SKM-1 (cell line): Measurements from ENCODE around the gene SDK2.

Source experiments
- DNase-seq: peaks from one replicate; lab custom pipeline; 2025; ENCODE audit not compliant: unreplicated experiment; lab: John Stamatoyannopoulos, UW

Gene SDK2

DNA sequence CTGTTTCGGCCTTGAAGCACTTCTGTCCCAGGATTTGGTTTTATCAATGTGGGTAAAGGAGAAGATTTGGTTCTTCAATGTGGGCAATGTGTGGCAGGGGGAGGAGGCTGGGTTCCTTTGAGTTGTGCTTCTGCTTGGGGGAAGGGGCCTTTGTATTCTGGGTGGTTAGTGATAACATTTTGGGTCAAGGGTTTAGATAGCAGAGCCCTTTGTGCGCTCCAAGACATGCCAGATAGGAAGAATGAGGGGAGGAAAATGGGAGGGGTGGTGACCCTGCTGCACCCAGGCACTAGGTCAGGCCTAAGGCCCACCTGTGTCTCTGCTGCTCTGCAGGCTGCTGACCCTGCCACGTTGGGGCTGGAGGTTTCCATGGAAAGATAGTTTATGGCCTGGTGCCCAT lies 292.5 kb downstream of the SDK2 start:
- no peak for DNase-seq

DNA sequence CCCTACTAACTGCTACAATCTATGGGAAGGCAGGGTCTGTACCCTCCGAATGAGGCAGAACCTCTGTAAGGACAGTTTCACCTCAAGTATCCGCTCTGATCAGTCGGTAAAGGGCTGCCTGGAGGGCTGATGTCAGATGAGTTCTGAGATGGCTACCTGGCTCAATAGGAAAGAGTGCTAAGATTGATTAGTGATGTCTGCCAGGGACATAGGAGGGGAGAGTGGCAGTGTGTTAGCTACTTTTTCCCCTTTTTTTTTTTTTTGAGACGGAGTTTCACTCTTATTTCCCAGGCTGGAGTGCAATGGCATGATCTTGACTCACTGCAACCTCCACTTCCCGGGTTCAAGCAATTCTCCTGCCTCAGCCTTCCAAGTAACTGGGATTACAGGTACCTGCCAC lies 293.4 kb downstream of the SDK2 start:
- DNase-seq = no peak

DNA sequence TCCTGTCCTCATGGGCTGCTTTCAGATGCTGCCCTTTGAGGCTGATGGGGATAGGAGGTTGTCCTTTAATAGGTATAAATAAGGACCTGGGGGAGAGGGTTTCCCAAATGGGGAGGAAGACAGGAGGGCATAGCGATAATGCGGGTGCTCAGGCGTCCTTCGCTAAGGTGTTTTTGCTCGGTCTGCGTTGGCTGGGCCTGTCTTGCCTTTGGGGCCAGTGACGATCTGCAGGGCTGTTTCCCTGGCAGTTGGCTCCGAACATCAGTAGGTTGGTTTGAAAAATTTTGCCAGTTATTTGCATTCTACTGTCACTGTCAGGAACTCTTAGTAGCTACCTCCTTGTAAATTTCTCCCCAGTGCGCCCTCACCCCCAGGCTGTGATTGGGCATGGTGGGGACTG lies 294.6 kb downstream of the SDK2 start:
- no peak for DNase-seq

DNA sequence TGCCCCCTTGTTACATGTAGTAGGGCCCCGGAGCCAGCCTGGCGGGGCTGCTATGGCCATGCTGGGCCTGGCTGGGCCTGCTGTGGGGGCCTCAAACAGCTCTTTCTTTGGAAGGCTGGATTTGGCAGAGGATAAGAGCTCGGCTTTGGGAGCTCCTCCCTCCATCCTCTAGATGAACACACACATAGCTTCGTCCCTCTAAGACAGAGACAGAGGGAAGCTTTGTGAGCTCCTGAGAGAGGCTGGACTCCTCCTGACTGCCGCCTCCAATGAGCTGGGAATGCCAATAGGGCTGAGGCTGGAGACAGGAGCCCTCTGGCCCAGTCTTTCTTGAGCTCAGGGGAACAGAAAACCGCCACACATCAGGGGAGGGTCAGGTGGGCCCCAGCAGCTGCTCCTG lies 295.1 kb downstream of the SDK2 start:
- DNase-seq = no peak

DNA sequence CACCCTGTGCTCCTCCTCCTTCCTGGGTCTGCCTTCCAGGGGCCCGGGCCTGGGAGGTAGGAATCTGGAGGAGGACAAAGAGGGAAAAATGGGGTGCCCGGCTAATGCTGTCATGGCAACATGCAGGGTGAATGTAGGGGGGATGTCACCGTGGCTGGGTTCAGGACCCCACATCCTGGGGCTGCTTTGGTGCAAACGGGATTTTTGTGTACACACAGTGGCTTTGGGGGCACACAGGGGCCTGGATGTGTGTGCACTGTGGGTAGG lies 295.5 kb downstream of the SDK2 start:
- DNase-seq = no peak

DNA sequence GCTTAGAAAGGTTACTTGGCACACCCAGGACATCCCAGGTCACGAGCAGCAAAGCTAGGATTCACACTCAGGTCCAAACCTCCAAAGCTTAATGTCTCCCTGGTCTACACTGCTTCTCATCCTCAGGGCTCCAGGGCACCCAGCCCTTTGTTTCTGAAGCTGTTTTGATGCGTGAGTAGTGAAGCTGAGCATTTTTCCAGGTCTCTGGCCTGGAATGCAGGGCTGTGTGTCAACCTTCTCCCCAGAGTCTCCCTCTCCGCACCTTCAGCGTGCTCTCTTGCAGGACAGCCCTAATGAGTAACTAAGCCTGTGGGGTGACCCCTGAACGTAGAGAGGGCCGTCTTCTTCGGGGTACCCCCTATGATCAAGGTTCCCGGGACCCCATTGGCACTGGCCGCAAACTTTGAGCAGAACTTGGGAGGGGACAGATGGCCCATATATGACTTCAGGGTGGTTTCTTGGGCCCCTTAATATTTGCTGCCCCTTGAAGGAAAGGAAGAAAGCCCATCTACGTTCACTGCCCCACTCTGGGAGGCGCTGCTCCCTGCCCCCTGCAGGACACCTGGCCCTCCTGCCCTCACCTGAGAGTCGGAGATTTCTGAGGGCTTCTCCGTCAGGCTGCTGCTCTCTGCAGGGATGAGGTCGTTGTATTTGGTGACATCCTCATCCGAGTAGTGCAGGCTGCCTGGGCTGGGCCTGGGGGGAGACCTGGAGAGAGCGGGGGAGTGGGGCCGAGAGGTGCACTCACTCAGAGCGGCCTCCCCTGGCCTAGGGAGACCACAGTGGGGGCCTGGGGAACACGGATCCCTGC lies 296.0 kb downstream of the SDK2 start:
- no peak for DNase-seq

DNA sequence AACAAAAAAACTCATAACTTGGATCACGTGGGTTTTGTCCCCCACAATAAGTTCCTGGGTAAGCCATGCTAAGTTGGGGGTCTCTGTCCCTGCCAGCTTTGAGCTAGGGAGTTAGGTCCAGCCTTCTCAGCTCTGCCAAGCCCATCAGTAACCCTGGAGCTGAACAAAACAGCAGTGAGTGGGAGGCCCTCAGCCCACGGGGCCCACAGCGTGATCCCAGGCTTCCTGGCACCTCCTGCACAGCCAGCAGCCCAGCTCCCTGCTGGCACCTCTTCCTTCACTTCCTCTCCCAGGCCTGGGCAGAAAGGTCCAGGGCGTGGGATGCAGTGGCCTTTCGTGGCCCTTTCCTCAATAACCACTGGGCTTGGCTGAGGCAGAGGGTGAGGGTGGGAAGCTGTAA lies 296.9 kb downstream of the SDK2 start:
- DNase-seq = no peak

DNA sequence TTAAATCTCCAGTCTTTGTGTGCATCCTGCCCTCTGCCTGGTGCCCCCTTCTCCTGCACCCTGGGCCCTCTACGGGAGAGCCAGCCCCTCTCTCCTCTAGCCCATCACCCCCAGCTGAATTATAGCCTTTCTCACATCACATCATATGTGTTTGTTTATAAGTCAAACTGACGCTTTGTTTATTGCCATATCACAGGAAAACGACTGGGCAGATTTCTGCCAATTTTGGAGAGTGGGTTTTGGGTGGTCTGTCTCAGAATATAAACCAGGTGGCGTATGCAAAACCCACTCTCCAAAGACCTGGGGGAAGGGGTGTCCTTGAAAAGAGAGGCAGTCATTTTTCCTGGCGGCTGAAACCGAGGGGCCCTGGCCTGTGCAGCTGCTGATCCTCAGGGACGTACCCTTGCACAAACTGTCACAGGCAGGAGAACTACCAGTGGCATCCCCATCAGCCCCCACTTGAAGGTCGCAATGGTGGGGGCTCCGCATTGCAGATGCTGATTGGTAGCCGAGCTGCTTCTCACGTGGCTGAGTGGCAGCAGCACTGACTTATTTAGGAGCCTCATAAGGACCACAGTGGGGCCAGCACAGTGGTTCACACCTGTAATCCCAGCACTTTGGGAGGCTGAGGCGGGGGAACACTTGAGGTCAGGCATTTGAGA lies 297.6 kb downstream of the SDK2 start:
- DNase-seq = no peak

DNA sequence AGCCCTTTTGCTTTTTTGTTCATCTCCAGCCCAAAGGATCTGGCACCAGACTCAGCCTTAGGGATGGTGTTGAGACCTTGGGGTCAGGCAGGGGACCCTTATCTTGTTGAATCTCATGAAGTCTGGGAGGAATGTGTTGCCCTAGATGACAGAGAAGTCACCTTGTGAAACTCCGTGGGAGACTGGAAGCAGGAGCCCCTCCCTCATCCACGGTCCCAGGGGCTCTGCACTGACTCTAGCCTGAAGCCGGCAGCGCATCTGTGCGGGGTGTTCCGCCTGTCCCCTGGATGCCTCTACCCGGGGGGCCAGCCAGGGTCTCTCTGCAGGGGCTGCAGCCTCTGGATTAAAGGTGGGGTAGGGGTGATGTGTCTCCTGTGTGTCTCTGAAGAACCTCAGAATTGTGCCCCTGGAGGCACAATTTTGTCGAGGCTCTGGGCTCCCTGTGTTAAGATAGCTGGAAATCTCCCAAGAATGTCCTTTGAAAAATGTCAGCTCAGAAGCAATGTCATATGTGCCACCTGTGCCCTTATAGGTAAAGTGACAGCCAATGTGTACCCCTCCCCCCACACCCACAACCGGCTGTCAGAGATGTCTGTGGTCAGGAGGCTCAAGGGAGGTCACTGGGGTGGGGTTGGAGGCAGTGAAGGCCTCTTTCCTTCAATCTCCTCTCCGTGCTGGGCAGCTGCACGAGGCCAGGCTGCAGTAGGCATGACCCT lies 300.3 kb downstream of the SDK2 start:
- DNase-seq = no peak

DNA sequence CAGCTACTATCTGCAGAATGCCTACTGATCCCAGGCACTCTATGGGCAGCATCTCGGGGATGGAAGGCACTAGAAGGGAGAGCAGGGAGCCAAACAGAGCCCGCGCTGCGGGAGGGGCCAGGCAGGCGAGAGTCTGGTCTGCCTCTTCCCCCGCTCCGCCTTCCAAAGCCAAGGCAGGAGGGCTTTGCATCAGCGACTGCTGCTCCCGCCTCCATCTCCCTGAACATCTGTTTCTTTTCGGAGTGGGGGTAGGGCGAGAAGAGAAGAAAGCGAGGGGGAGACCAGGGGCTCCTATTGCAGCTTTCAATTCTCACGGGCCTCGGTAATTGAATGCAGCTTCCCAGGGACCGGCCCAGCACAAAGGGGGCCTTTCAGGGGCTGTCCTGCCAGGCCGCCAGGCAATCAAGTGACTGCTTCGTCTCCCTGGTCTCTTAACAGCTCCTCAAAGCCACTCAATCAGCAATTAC lies 301.0 kb downstream of the SDK2 start:
- no peak for DNase-seq

DNA sequence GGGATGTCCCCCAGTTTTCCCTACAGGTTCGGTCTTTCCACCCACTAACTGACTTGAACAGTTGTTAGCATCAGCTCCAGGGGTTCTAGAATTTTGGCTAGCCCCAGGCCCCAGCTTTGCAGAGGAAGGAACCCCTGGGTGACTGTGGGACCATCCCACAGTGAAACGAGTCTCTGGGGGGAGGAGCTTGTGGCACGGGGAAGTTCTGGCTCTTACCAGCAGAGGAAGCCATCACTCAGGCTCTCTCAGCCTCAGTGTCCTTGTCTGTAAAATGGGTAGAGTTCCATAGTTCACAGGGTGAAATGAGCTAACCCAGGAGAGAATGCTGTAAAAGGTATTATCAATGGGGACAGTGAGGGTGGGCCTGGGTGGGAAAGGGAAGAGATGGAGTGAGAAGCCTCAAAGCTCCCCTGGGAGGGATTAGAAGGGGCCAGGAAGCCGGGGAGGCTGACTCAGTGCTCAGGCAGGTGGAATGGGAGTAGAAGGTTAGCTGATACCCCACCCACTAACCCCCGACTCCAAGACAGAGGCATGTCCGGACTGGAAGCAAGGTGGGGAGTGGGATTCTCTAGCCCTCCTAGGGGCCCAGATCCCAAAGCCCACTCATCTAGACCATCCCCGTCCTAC lies 301.6 kb downstream of the SDK2 start:
- no peak for DNase-seq

DNA sequence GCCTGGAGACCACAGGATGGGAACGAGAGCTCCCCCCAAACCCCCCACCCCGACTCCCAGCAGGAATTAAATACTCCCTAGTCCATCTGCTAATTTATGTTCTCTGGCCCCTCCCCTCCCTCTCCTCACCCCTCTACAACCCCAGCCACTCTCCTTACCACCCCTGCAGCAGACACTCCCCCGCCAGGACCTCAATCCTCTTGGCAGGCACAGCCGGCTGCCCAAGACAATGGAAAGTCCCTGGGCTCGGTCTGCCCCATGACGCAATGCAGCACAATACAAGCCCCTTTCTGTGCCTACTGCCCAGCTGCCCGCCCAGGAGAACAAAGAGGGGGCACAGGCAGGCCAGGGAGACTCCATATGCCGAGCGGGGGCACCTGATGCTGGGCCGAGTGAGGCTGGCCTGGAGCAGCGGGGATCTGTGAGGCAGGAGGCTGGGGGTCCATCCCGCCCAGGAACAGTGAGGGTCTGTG lies 302.2 kb downstream of the SDK2 start:
- no peak for DNase-seq

DNA sequence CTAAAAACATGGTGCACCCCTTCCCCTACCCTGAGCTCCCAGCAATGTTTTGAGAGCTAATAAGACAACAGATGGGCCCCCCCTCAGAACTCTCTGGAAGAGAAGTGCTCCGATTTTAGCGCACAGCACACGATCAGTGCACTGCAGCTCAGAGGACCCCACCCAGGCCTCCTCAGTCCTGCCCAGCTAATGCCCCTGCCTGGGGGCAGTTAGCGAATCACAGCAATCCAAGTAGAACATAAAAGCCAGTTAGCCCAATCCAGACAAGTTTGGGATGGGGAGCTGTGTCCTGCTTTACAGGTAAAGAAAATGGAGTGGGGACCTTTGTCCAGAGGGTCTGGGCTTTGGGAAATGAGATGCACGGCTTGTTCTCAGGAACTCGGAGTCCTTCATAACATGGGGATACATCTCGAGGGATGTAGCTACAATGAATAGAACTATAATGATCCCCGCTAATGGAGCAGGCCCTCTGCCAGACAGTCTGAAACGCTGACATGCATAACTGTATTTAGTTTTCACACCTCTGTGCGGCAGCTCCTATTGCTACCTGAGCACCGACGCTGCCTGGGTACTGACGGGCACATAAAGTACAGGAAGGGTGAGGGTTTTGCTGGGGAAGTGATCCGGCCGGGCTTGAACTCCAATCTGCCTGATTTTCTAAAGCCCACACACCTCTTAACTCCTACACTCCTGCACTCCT lies 302.7 kb downstream of the SDK2 start:
- no peak for DNase-seq

DNA sequence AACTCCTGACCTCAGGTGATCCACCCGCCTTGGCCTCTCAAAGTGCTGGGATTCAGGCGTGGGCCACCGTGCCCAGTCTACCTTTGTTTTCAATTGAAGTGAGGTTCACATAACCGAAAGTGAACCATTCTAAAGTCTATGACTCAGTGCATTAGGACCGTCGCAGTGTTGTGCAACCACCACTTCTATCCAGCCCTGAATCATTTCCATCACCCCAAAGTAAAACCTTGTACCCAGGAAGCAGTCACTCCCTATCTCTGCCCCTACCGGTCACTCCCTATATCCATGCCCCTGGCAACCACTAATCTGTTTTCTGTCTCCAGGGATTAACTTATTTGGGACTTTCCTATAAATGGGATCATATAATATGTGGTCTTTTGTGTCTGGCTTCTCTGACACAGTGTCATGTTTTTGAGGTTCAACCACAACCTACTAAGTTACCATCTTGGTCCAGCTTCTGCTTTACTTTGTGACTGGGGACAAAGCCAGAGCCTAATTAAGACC lies 304.1 kb downstream of the SDK2 start:
- peak; percentile 50 for DNase-seq

DNA sequence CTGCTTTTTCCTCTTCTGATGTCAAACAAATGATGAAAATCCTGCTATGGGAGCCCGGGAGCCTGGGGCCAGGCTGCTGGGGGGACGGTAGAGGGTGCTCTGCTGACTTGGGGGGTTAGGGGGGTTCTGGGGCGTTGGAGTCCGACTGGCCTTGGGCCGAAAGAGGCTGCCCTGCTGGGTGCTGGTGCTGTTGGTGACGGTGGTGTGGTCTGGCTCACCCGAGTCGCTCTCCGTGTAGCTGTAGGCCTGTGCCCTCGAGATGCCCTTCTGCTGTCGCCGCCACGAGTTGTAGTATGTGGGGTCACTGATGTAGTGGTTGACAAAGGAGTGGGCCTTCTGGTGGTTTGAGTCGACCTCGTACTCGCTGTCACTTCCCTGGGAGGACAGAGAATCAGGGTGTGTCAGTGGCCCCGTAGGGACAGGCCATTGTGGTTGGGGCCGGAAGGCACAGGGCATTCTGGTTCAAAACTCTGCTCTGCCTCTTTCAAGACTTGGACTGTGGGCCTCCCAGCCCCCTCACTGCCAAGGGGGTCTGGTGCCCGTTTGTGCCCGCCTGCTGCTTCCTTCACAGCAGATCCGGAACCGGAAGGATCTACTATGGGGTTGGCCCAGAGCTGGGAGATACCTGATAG lies 305.6 kb downstream of the SDK2 start:
- DNase-seq = no peak

DNA sequence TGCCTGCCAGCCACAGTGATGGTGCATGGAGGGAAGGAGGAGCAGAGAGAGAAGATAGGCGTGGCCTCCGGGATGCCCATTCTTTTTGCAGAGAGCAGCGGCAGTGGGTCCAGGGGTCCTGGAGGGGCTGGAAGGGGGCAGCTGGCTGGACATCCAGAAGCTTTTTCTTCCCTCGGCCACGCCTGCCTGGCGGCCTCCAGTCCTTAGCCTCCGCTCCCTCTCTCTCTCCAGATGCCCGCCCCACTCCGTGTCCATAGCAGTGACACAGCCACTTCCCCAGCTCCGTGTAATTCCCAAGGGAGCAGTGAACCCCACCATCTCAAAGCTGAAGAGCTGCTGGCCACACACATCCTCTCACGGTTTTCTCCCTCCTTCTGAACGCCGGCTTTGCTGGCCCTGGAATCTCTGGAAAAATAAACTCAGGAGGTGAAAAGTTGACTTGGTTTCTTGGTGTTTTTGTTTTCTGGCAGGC lies 306.2 kb downstream of the SDK2 start:
- no peak for DNase-seq

DNA sequence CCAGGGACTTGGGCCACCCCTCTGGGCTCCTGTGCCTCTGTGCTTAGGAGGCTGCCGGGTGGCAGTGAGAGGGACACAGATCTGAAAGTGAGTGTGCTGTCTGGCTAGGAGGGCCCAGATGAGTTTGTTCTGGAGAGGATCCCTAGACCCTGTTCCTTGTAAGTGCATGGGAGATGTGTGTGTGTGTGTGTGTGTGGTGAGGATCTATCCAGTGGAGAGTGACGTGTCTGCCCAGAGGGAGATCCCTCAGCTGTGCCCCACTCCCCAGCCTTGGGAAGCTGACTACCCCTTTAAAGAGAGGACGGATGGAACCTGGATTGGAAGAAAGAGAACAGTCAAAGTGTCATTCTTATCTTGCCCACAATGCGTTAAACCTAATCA lies 306.9 kb downstream of the SDK2 start:
- no peak for DNase-seq

DNA sequence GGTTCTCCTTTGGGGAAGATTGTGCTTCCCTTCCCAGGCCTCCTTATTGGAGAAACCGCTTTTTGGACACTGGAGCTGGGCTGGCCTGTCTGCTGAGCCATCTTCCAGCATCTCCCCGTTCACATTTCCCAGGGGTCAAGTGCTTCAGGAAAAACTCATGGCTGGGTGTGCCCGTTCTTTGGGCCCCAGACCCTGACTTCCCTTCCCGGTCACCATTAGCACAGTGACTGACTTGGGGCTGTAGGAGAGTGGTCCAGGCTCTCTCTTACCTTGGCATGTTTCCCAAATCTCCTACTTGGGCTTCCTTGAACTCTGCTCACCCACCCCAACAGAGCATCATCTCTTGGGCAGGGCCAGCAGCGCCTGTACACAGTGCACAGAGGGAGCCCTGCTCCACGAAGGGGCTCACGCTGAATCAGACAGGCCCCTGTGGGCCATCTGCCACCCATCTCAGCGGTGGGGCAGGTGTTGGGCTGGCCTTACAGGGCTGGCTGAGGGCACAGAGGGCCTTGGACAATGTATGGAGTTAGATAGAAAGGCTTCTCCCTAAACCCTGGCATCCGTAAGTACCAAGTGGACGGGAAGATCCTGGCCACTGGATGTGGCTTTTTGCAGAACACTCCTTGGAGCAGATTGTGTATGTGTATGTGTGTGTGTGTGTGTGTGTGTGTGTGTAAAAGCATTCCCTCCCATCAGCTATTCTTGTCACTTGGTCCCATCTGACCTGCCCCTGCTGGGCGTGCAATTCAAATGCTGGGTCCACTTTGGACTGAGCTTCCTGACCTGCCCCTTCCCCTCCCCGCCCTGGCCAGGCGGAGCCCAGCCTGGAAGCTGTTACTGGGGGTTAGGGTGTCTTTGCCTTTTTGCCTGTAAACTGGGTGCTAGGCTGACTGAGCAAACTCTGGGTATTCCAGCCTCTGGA lies 307.6 kb downstream of the SDK2 start:
- no peak for DNase-seq
